HUES6 (cell line): ENCODE data around the gene PYGO2.

Experiments
- H3K27ac ChIP-seq: 2 replicates; pipeline ENCODE4 v1.7.0; 2013; ENCODE audit warnings: low read depth, mild to moderate bottlenecking, low read length, inconsistent platforms
- H3K27me3 ChIP-seq: 2 replicates; pipeline ENCODE4 v1.6.1; 2013; ENCODE audit warnings: low read length; ENCODE audit not compliant: control insufficient read depth, insufficient read depth
- H3K36me3 ChIP-seq: 2 replicates; pipeline ENCODE4 v1.6.1; 2013; ENCODE audit warnings: low read length; ENCODE audit not compliant: control insufficient read depth, insufficient read depth
- H3K4me1 ChIP-seq: 2 replicates; pipeline ENCODE4 v1.6.1; 2013; ENCODE audit warnings: low read length; ENCODE audit not compliant: control insufficient read depth, insufficient read depth
- H3K4me3 ChIP-seq: 2 replicates; pipeline ENCODE4 v1.5.1; 2013; ENCODE audit warnings: low read depth, low read length
- H3K9ac ChIP-seq: one replicate; pipeline ENCODE4 v1.6.1; 2013; ENCODE audit warnings: mild to moderate bottlenecking, low read length
- H3K9me3 ChIP-seq: 2 replicates; pipeline ENCODE4 v1.6.1; 2013; ENCODE audit warnings: low read depth, low read length; ENCODE audit not compliant: control insufficient read depth, insufficient read depth

Gene PYGO2

GRCh38 chr1:154945160-154945961 lies 16.2 kb downstream of the PYGO2 start:
- H3K4me3 ChIP-seq = no peak overlapping the region

GRCh38 chr1:154944401-154945159 lies 17.0 kb downstream of the PYGO2 start:
- H3K36me3 ChIP-seq = peaks cover 12% of the 10 kb centered on the region
- H3K4me1 ChIP-seq = peaks cover 7% of the 10 kb centered on the region
- no peaks in the 10 kb centered on the region for H3K27me3 ChIP-seq
- no peaks in the 10 kb centered on the region for H3K9me3 ChIP-seq
- H3K27ac ChIP-seq = no peak overlapping the region
- no peak overlapping the region for H3K9ac ChIP-seq
- no peak overlapping the region for H3K4me3 ChIP-seq

More at GRCh38 chr1:154945160-154945961, 16.2 kb downstream of the PYGO2 start:
- H3K9ac ChIP-seq = no peak overlapping the region
- no peaks in the 10 kb centered on the region for H3K9me3 ChIP-seq
- H3K36me3 ChIP-seq = peaks cover 12% of the 10 kb centered on the region
- H3K27me3 ChIP-seq = no peaks in the 10 kb centered on the region
- H3K4me1 ChIP-seq = peaks cover 7% of the 10 kb centered on the region
- H3K27ac ChIP-seq = no peak overlapping the region

- Histone ChIP-seq H3K27ac (no peak overlapping the region), H3K9ac (no peak overlapping the region), H3K9me3 (no peaks in the 10 kb centered on the region), H3K4me3 (no peak overlapping the region), H3K4me1 (peaks cover 7% of the 10 kb centered on the region), H3K36me3 (peaks cover 12% of the 10 kb centered on the region), H3K27me3 (no peaks in the 10 kb centered on the region)
Measured at GRCh38 chr1:154943649-154944400, 17.8 kb downstream of the PYGO2 start.

- 0 out of 2 replicates have a peak, but pooled peaks cover 4% of the 10 kb centered on the region for H3K36me3 ChIP-seq
- no peaks in the 10 kb centered on the region for H3K9me3 ChIP-seq
- H3K4me3 ChIP-seq = no peak overlapping the region
- H3K27me3 ChIP-seq = no peaks in the 10 kb centered on the region
- H3K9ac ChIP-seq = no peak overlapping the region
- peaks cover 11% of the 10 kb centered on the region for H3K4me1 ChIP-seq
- H3K27ac ChIP-seq = no peak overlapping the region
Measured at GRCh38 chr1:154941333-154942013, 20.1 kb downstream of the PYGO2 start.

GRCh38 chr1:154940651-154941194 lies 20.9 kb downstream of the PYGO2 start:
- no peaks in the 10 kb centered on the region for H3K27me3 ChIP-seq
- H3K9ac ChIP-seq = no peak overlapping the region
- peaks cover 11% of the 10 kb centered on the region for H3K4me1 ChIP-seq
- no peaks in the 10 kb centered on the region for H3K9me3 ChIP-seq
- H3K4me3 ChIP-seq = no peak overlapping the region
- 0 out of 2 replicates have a peak, but pooled peaks cover 4% of the 10 kb centered on the region for H3K36me3 ChIP-seq
- H3K27ac ChIP-seq = no peak overlapping the region

- Histone ChIP-seq H3K9ac (no peak overlapping the region), H3K4me3 (no peak overlapping the region), H3K9me3 (no peaks in the 10 kb centered on the region), H3K36me3 (no peaks in the 10 kb centered on the region), H3K27ac (no peak overlapping the region), H3K4me1 (peaks cover 11% of the 10 kb centered on the region), H3K27me3 (no peaks in the 10 kb centered on the region)
Measured at GRCh38 chr1:154940213-154940560, 21.4 kb downstream of the PYGO2 start.

- no peaks in the 10 kb centered on the region for H3K27me3 ChIP-seq
- H3K27ac ChIP-seq = no peak overlapping the region
- no peaks in the 10 kb centered on the region for H3K9me3 ChIP-seq
- H3K4me3 ChIP-seq = no peak overlapping the region
- no peaks in the 10 kb centered on the region for H3K36me3 ChIP-seq
- H3K4me1 ChIP-seq = peaks cover 6% of the 10 kb centered on the region; the same call in 1 of the 2 replicates
- H3K9ac ChIP-seq = no peak overlapping the region
Measured at GRCh38 chr1:154938604-154939399, 22.8 kb downstream of the PYGO2 start.

- Histone ChIP-seq H3K4me1 (peaks cover 6% of the 10 kb centered on the region; the same call in 1 of the 2 replicates), H3K27ac (peak overlapping the region; percentile 96; the same call in 1 of the 2 replicates), H3K9ac (no peak overlapping the region), H3K27me3 (no peaks in the 10 kb centered on the region), H3K9me3 (no peaks in the 10 kb centered on the region), H3K36me3 (no peaks in the 10 kb centered on the region), H3K4me3 (peak overlapping the region; percentile 69)
Measured at GRCh38 chr1:154937988-154938386, 23.6 kb downstream of the PYGO2 start.

- H3K9me3 ChIP-seq = no peaks in the 10 kb centered on the region
- H3K36me3 ChIP-seq = no peaks in the 10 kb centered on the region
- no peaks in the 10 kb centered on the region for H3K27me3 ChIP-seq
- H3K9ac ChIP-seq = peak overlapping the region; percentile 93
- peaks cover 6% of the 10 kb centered on the region; the same call in 1 of the 2 replicates for H3K4me1 ChIP-seq
- peak overlapping the region; percentile 96 for H3K27ac ChIP-seq
- H3K4me3 ChIP-seq = peak overlapping the region; percentile 69
Measured at GRCh38 chr1:154937085-154937987, 24.2 kb downstream of the PYGO2 start.
